PC-9 (cell line): ENCODE measurements around the gene CDK12. TPM values are rescaled to one million over a fixed set of nuclear protein-coding genes. Genes with fewer than 3 reads are reported as not detected.

Experiments
- BruUV-seq: library from RNA; stranded (reverse); fragments of 400-500 nt; replicated peaks from 2 replicates; lab custom pipeline; 2021; lab: Mats Ljungman, UMichigan
- CTCF ChIA-PET: fragments of 300-600 bp; sonication (Branson Sonifier 250); formaldehyde crosslinking; loops from one replicate; lab custom pipeline; 2022; ENCODE audit warnings: antibody characterized with exemption; lab: Charles Lee
- POLR2A ChIA-PET: fragments of 300-600 bp; sonication (Branson Sonifier 250); formaldehyde crosslinking; loops from one replicate; lab custom pipeline; 2022; ENCODE audit warnings: antibody characterized with exemption; ENCODE audit not compliant: unreplicated experiment; lab: Charles Lee
- DNase-seq, 2 experiments: peaks; one replicate each; pipeline versions ENCODE4 v3.0.0 to v3.0.0-alpha.2; 2015 to 2022; ENCODE audit warnings: mixed read lengths in 1 of 2
- H2AFZ ChIP-seq: fragments of 200-600 bp; sonication (generic); 2 replicates; pipeline ENCODE4 v1.8.1; 2017; ENCODE audit warnings: antibody characterized with exemption
- H3F3A ChIP-seq: fragments of 200-600 bp; sonication (generic); 2 replicates; pipeline ENCODE4 v1.8.1; 2017; ENCODE audit warnings: antibody characterized with exemption, mild to moderate bottlenecking, low read depth; ENCODE audit not compliant: insufficient read depth
- H3K27ac ChIP-seq: fragments of 200-600 bp; sonication (generic); 2 replicates; pipeline ENCODE4 v1.6.1; 2016; ENCODE audit warnings: mixed run types
- H3K27me3 ChIP-seq: fragments of 200-600 bp; sonication (generic); 2 replicates; pipeline ENCODE4 v1.6.1; 2016; ENCODE audit warnings: low read depth, mixed run types; ENCODE audit not compliant: insufficient read depth
- H3K36me3 ChIP-seq: fragments of 200-600 bp; sonication (generic); 2 replicates; pipeline ENCODE4 v1.6.1; 2016; ENCODE audit warnings: low read depth, mixed run types
- H3K4me1 ChIP-seq: fragments of 200-600 bp; sonication (generic); replicated peaks from 2 replicates; pipeline ENCODE4 v1.6.1; 2016; ENCODE audit warnings: mixed run types; ENCODE audit not compliant: insufficient read depth
- H3K4me2 ChIP-seq: fragments of 200-600 bp; sonication (generic); 2 replicates; pipeline ENCODE4 v1.6.1; 2017; ENCODE audit warnings: mixed run types
- H3K4me3 ChIP-seq: fragments of 200-600 bp; sonication (generic); 2 replicates; pipeline ENCODE4 v1.6.1; 2016; ENCODE audit warnings: mixed run types
- H3K79me2 ChIP-seq: fragments of 200-600 bp; sonication (generic); 2 replicates; pipeline ENCODE4 v1.6.1; 2017; ENCODE audit warnings: low read depth, mixed run types
- H3K9me2 ChIP-seq: fragments of 200-600 bp; sonication (generic); 2 replicates; pipeline ENCODE4 v1.8.1; 2017; ENCODE audit warnings: mild to moderate bottlenecking; ENCODE audit not compliant: insufficient read depth
- H3K9me3 ChIP-seq: fragments of 200-600 bp; sonication (generic); 2 replicates; pipeline ENCODE4 v1.8.1; 2016; ENCODE audit warnings: low read depth; ENCODE audit not compliant: insufficient read depth
- H4K20me1 ChIP-seq: fragments of 200-600 bp; sonication (generic); 2 replicates; pipeline ENCODE4 v1.8.1; 2017; ENCODE audit not compliant: insufficient read depth
- EZH2 ChIP-seq: fragments of 200-600 bp; sonication (generic); IDR thresholded peaks from 2 replicates; pipeline ENCODE4 v1.8.0; 2017; ENCODE audit warnings: antibody characterized with exemption, low read depth
- intact Hi-C: fragments of 100-400 bp; cut with micrococcal nuclease; formaldehyde crosslinking; loops from one replicate; pipeline ENCODE4 v1.10.0; 2022; ENCODE audit not compliant: unreplicated experiment
- total RNA-seq: library from RNA; stranded (reverse); gene quantifications from 2 replicates; pipeline ENCODE4 v1.2.3, GENCODE V29; 2021
- TF ChIP-seq, protein P1 (sequence below): fragments of 200-600 bp; sonication (generic); conservative IDR thresholded peaks from 2 replicates; pipeline ENCODE4 v1.6.1; 2017; ENCODE audit warnings: mixed run types, antibody characterized with exemption, mild to moderate bottlenecking, moderate library complexity

The CDK12 gene
- total RNA-seq, 1 experiment from 2014 or later = 64.3 TPM

DNA sequence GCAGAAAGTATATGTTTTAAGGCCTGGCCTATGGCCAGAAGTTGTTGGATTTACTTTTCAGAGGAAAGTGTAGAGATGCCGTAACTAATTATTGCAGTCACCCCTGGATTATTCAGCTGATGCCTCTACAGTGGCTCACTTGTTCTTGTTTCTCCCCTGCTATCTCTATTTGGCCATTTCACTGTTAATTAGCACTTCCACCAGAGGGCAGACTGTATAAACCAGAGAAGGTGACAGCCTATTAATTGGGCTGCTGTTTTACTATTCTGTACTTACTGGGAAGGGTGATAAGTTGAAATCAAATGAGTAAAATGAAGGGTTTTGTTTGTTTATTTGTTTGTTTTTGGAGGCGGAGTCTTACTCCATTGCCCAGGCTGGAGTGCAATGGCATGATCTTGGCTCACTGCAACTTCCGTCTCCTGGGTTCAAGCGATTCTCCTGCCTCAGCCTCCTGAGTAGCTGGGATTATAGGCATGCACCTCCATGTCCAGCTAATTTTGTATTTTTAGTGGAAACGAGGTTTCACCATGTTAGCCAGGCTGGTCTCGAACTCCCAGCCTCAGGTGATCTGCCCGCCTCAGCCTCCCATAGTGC, 66.0 kb downstream of the CDK12 start:
- no TSS peak for BruUV-seq
- Histone ChIP-seq H3K79me2 (no peaks in the 10 kb centered on the region), H3K4me3 (no peak overlapping the region), H3K27me3 (no peaks in the 10 kb centered on the region), H3F3A (peaks cover 20% of the 10 kb centered on the region; the same call in 1 of the 2 replicates), H3K9me3 (no peaks in the 10 kb centered on the region), H3K4me2 (no peak overlapping the region), H2AFZ (no peak overlapping the region), H3K27ac (no peak overlapping the region), H3K9me2 (no peaks in the 10 kb centered on the region), H3K36me3 (peaks cover 22% of the 10 kb centered on the region), H3K4me1 (peaks cover 6% of the 10 kb centered on the region), H4K20me1 (peaks cover 39% of the 10 kb centered on the region)
- ChIA-PET CTCF (no interaction called here), POLR2A (interaction anchor here (0.7 kb wide), 1 partner anchor 633 kb away, joined by 3 read pairs; no protein-coding TSS in a partner anchor)
- TF ChIP-seq EZH2 = no peak
- TF ChIP-seq, protein P1, sequence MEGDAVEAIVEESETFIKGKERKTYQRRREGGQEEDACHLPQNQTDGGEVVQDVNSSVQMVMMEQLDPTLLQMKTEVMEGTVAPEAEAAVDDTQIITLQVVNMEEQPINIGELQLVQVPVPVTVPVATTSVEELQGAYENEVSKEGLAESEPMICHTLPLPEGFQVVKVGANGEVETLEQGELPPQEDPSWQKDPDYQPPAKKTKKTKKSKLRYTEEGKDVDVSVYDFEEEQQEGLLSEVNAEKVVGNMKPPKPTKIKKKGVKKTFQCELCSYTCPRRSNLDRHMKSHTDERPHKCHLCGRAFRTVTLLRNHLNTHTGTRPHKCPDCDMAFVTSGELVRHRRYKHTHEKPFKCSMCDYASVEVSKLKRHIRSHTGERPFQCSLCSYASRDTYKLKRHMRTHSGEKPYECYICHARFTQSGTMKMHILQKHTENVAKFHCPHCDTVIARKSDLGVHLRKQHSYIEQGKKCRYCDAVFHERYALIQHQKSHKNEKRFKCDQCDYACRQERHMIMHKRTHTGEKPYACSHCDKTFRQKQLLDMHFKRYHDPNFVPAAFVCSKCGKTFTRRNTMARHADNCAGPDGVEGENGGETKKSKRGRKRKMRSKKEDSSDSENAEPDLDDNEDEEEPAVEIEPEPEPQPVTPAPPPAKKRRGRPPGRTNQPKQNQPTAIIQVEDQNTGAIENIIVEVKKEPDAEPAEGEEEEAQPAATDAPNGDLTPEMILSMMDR = peak; percentile 66
- intact Hi-C loops = loop anchor here (1.0 kb wide), 1 partner anchor 20 kb away; no protein-coding TSS in a partner anchor
- DNase-seq = no peak

DNA sequence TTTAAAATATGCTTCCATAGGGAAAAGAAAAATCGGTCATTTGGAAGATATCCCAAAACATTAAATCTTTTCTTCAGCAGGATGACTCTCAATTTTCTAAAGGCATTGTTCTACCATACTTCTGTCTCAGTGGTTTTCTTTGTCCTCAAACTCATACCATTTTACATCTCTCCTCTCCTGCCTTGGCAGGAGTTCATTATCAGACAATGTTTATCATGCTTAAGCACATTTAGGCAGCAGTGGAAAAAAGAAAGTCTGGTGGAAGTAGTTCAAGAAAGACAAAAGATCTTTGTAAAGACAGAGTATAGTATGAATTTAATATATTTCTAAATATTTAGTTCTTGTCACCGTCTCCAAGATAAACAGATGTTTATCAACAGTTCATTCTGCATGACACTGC, 68.2 kb downstream of the CDK12 start:
- Histone ChIP-seq H3K27me3 (no peaks in the 10 kb centered on the region), H4K20me1 (peaks cover 37% of the 10 kb centered on the region), H3K9me2 (no peaks in the 10 kb centered on the region), H3K4me2 (no peak overlapping the region), H3K79me2 (no peaks in the 10 kb centered on the region), H3F3A (peaks cover 27% of the 10 kb centered on the region), H2AFZ (no peak overlapping the region), H3K27ac (no peak overlapping the region), H3K4me3 (no peak overlapping the region), H3K36me3 (peaks cover 19% of the 10 kb centered on the region), H3K9me3 (no peaks in the 10 kb centered on the region), H3K4me1 (peaks cover 28% of the 10 kb centered on the region)
- POLR2A ChIA-PET = no interaction called here
- intact Hi-C loops = no loop called here
- no TSS peak for BruUV-seq
- TF ChIP-seq, protein P1 = no peak
- no peak for TF ChIP-seq EZH2
- DNase-seq = no peak
- CTCF ChIA-PET = no interaction called here

DNA sequence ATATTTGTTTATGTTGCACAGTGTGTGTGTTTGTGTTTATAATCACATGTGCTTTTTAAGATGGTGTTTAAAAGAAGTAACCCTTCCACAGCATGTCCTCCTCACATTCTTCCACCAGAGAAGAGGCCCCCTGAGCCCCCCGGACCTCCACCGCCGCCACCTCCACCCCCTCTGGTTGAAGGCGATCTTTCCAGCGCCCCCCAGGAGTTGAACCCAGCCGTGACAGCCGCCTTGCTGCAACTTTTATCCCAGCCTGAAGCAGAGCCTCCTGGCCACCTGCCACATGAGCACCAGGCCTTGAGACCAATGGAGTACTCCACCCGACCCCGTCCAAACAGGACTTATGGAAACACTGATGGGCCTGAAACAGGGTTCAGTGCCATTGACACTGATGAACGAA, 69.2 kb downstream of the CDK12 start:
- H3K9me3 ChIP-seq = no peaks in the 10 kb centered on the region
- H3F3A ChIP-seq = peaks cover 38% of the 10 kb centered on the region
- H3K27ac ChIP-seq = no peak overlapping the region
- ChIA-PET CTCF (no interaction called here), POLR2A (no interaction called here)
- no peaks in the 10 kb centered on the region for H3K9me2 ChIP-seq
- H4K20me1 ChIP-seq = peaks cover 36% of the 10 kb centered on the region
- TF ChIP-seq, protein P1 = no peak
- no peak for TF ChIP-seq EZH2
- H3K4me3 ChIP-seq = no peak overlapping the region
- H3K4me2 ChIP-seq = no peak overlapping the region
- no TSS peak for BruUV-seq
- intact Hi-C loops = no loop called here
- peaks cover 38% of the 10 kb centered on the region for H3K4me1 ChIP-seq
- H3K79me2 ChIP-seq = no peaks in the 10 kb centered on the region
- H3K27me3 ChIP-seq = no peaks in the 10 kb centered on the region
- H3K36me3 ChIP-seq = peaks cover 13% of the 10 kb centered on the region; the same call in 1 of the 2 replicates
- no peak for DNase-seq
- H2AFZ ChIP-seq = no peak overlapping the region
